H9 (cell line): ENCODE measurements around the gene CACFD1. TPM values are rescaled to one million over a fixed set of nuclear protein-coding genes. Genes with fewer than 3 reads are reported as not detected.

Experiments
- DNase-seq: peaks from one replicate; pipeline ENCODE4 v3.0.0-alpha.2; 2017
- H2AFZ ChIP-seq: one replicate; pipeline ENCODE4 v1.6.1; 2013; ENCODE audit warnings: mild to moderate bottlenecking, low read length, control low read depth, moderate library complexity
- H2AK5ac ChIP-seq: 2 replicates; pipeline ENCODE4 v1.6.1; 2013; ENCODE audit warnings: low read length, control low read depth, mixed read lengths; ENCODE audit not compliant: insufficient read length
- H2BK120ac ChIP-seq: one replicate; pipeline ENCODE4 v1.6.1; 2013; ENCODE audit warnings: low read depth, mild to moderate bottlenecking, low read length, control low read depth, inconsistent platforms; ENCODE audit not compliant: poor library complexity, severe bottlenecking
- H2BK12ac ChIP-seq: 2 replicates; pipeline ENCODE4 v1.6.1; 2013; ENCODE audit warnings: low read length, control low read depth, mixed read lengths, low read depth; ENCODE audit not compliant: insufficient read length
- H2BK15ac ChIP-seq: 2 replicates; pipeline ENCODE4 v1.6.1; 2013; ENCODE audit warnings: low read depth, low read length, control low read depth
- H2BK20ac ChIP-seq: one replicate; pipeline ENCODE4 v1.6.1; 2013; ENCODE audit warnings: low read depth, mild to moderate bottlenecking, low read length, control low read depth, inconsistent platforms; ENCODE audit not compliant: poor library complexity, severe bottlenecking
- H2BK5ac ChIP-seq: 2 replicates; pipeline ENCODE4 v1.6.1; 2013; ENCODE audit warnings: low read length, control low read depth, mixed read lengths; ENCODE audit not compliant: insufficient read length
- H3K14ac ChIP-seq: 2 replicates; pipeline ENCODE4 v1.6.1; 2013; ENCODE audit warnings: low read length, control low read depth; ENCODE audit not compliant: insufficient read depth
- H3K18ac ChIP-seq: 2 replicates; pipeline ENCODE4 v1.6.1; 2013; ENCODE audit warnings: low read depth, mild to moderate bottlenecking, mixed read lengths, low read length, control low read depth; ENCODE audit not compliant: insufficient read length
- H3K23ac ChIP-seq: 2 replicates; pipeline ENCODE4 v1.6.1; 2013; ENCODE audit warnings: low read length, control low read depth, mixed read lengths, low read depth; ENCODE audit not compliant: insufficient read length
- H3K23me2 ChIP-seq: 2 replicates; pipeline ENCODE4 v1.6.1; 2013; ENCODE audit warnings: low read depth, mild to moderate bottlenecking, mixed read lengths, low read length, control low read depth; ENCODE audit not compliant: insufficient read length, poor library complexity, severe bottlenecking
- H3K27ac ChIP-seq: 2 replicates; pipeline ENCODE4 v1.5.1; 2013; ENCODE audit warnings: low read length, control low read depth, mixed read lengths, low read depth; ENCODE audit not compliant: insufficient read length
- H3K27me3 ChIP-seq: 2 replicates; pipeline ENCODE4 v1.6.1; 2013; ENCODE audit warnings: low read length, control low read depth, inconsistent platforms; ENCODE audit not compliant: insufficient read depth
- H3K4ac ChIP-seq: 2 replicates; pipeline ENCODE4 v1.6.1; 2013; ENCODE audit warnings: low read depth, mild to moderate bottlenecking, control low read depth, inconsistent platforms, low read length, moderate library complexity
- H3K4me1 ChIP-seq: 2 replicates; pipeline ENCODE4 v1.6.1; 2013; ENCODE audit warnings: low read length, control low read depth, inconsistent platforms; ENCODE audit not compliant: insufficient read depth
- H3K4me2 ChIP-seq: 2 replicates; pipeline ENCODE4 v1.6.1; 2013; ENCODE audit warnings: low read length, control low read depth, mixed read lengths; ENCODE audit not compliant: insufficient read length, insufficient read depth
- H3K56ac ChIP-seq: 2 replicates; pipeline ENCODE4 v1.6.1; 2013; ENCODE audit warnings: low read depth, mild to moderate bottlenecking, mixed read lengths, low read length, control low read depth; ENCODE audit not compliant: insufficient read length
- H3K79me1 ChIP-seq: 2 replicates; pipeline ENCODE4 v1.6.1; 2013; ENCODE audit warnings: low read depth, mild to moderate bottlenecking, moderate library complexity, low read length, control low read depth, inconsistent platforms; ENCODE audit not compliant: insufficient read depth, poor library complexity, severe bottlenecking
- H3K79me2 ChIP-seq: 2 replicates; pipeline ENCODE4 v1.6.1; 2013; ENCODE audit warnings: low read length, control low read depth, inconsistent platforms; ENCODE audit not compliant: insufficient read depth
- H3K9ac ChIP-seq: 2 replicates; pipeline ENCODE4 v1.6.1; 2013; ENCODE audit warnings: low read length, control low read depth, mixed read lengths; ENCODE audit not compliant: insufficient read length; ENCODE audit errors: extremely low read depth
- H3K9me3 ChIP-seq: one replicate; pipeline ENCODE4 v1.6.1; 2013; ENCODE audit warnings: low read depth, low read length, inconsistent platforms; ENCODE audit not compliant: control insufficient read depth
- H3T11ph ChIP-seq: one replicate; pipeline ENCODE4 v1.6.1; 2013; ENCODE audit warnings: mild to moderate bottlenecking, low read length, control low read depth, inconsistent platforms
- H4K20me1 ChIP-seq: one replicate; pipeline ENCODE4 v1.6.1; 2013; ENCODE audit not compliant: control insufficient read depth, insufficient read length, insufficient read depth
- H4K5ac ChIP-seq: 2 replicates; pipeline ENCODE4 v1.6.1; 2013; ENCODE audit warnings: low read depth, mild to moderate bottlenecking, mixed read lengths, low read length, control low read depth; ENCODE audit not compliant: insufficient read length
- H4K8ac ChIP-seq: replicated peaks from 2 replicates; pipeline ENCODE4 v1.6.1; 2013; ENCODE audit warnings: low read length, control low read depth, mixed read lengths, low read depth; ENCODE audit not compliant: insufficient read length
- H4K91ac ChIP-seq: 2 replicates; pipeline ENCODE4 v1.6.1; 2013; ENCODE audit warnings: low read depth, mild to moderate bottlenecking, moderate library complexity, mixed read lengths, low read length, control low read depth; ENCODE audit not compliant: insufficient read length
- H3K27ac Mint-ChIP-seq, 3 experiments: 2 replicates in 2 of 3; 3 replicates in 1 of 3; pipeline ENCODE4 v1.8.0; 2020 to 2021; ENCODE audit warnings: mixed read lengths in 3 of 3, mild to moderate bottlenecking in 1 of 3, moderate library complexity in 1 of 3
- H3K27me3 Mint-ChIP-seq: 2 replicates; pipeline ENCODE4 v1.8.0; 2021; ENCODE audit warnings: low read depth, mild to moderate bottlenecking, moderate library complexity, mixed read lengths
- H3K36me3 Mint-ChIP-seq, 3 experiments: 2 replicates in 2 of 3; 3 replicates in 1 of 3; pipeline ENCODE4 v1.8.0; 2020 to 2021; ENCODE audit warnings: low read depth in 3 of 3, mixed read lengths in 3 of 3; ENCODE audit not compliant: insufficient read depth in 1 of 3
- H3K4me1 Mint-ChIP-seq, 2 experiments: 2 replicates each; pipeline ENCODE4 v1.8.0; 2020; ENCODE audit warnings: mixed read lengths in 2 of 2
- H3K4me3 Mint-ChIP-seq, 2 experiments: 2 replicates in 1 of 2; 3 replicates in 1 of 2; pipeline ENCODE4 v1.8.0; 2020 to 2021; ENCODE audit warnings: mild to moderate bottlenecking in 2 of 2, mixed read lengths in 2 of 2, moderate library complexity in 1 of 2
- H3K9me3 Mint-ChIP-seq, 2 experiments: 2 replicates in 1 of 2; 3 replicates in 1 of 2; pipeline ENCODE4 v1.8.0; 2020; ENCODE audit warnings: mild to moderate bottlenecking in 2 of 2, mixed read lengths in 2 of 2, moderate library complexity in 1 of 2
- CTCF ChIP-seq: fragments of 200-600 bp; sonication (generic); conservative IDR thresholded peaks from 3 replicates; pipeline ENCODE4 v1.8.0; 2021; ENCODE audit warnings: antibody characterized with exemption, mild to moderate bottlenecking
- WGBS: extraction: QIAGEN DNeasy Blood & Tissue Kit; methylation state at CpG from one replicate; pipeline ENCODE4 v1.1.7; 2013; ENCODE audit warnings: missing lambda C conversion rate, low lambda C conversion rate, mixed read lengths; ENCODE audit not compliant: insufficient read length; ENCODE audit errors: extremely low coverage; 5-methylcytosine and 5-hydroxymethylcytosine counted together
- total RNA-seq: library from RNA; stranded (reverse); gene quantifications from 2 replicates; pipeline ENCODE4 v1.2.1, GENCODE V29; 2021

CACFD1 gene
- total RNA-seq, 1 experiment from 2014 or later, result 20.0 TPM

DNA sequence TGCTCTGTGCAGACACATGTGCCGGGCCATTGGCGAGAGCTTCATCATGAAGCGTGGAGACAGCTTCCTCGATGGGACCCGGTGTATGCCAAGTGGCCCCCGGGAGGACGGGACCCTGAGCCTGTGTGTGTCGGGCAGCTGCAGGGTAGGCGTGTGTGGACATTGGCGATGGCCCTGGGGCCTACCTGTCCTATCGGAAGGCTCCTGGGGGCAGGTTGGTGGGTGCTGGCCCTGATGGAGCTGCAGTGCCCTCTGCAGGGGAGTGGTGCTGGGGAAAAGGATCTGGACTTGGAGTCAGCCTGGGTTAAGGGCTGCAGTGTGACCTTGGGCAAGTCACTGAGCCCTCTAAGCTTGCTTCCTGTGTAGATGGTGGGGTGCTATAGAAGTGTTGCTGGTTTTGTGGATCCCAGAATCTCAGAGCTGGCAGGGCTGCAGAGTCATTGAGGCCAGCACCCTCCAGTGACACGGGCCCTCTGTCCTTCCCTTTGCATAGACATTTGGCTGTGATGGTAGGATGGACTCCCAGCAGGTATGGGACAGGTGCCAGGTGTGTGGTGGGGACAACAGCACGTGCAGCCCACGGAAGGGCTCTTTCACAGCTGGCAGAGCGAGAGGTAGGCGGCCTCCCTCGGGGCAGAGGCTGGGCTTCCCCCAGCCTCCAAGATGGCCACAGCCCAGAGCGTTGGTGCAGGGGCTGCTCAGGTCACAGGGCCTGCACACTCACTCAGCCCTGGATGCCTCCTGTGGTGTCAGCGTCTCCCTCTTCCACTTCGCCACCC lies 21.8 kb upstream of the CACFD1 start:
- Histone ChIP-seq H3K4ac (no peak overlapping the region), H3K79me2 (no peaks in the 10 kb centered on the region; the same call in 1 of the 2 replicates), H2BK12ac (no peak overlapping the region), H3K14ac (no peak overlapping the region), H3K9ac (no peak overlapping the region), H3K23me2 (no peaks in the 10 kb centered on the region), H3K4me2 (no peak overlapping the region), H3K9me3 (no peaks in the 10 kb centered on the region), H2AFZ (no peak overlapping the region), H2AK5ac (no peak overlapping the region), H2BK120ac (no peak overlapping the region), H3K27ac (no peak overlapping the region), H2BK5ac (no peak overlapping the region), H2BK20ac (no peak overlapping the region), H2BK15ac (no peak overlapping the region), H4K20me1 (no peaks in the 10 kb centered on the region), H3K56ac (no peak overlapping the region), H3K27me3 (no peaks in the 10 kb centered on the region), H4K91ac (no peak overlapping the region), H4K8ac (no peak overlapping the region), H4K5ac (no peak overlapping the region), H3K23ac (no peak overlapping the region), H3K18ac (no peak overlapping the region), H3T11ph (no peak overlapping the region), H3K79me1 (no peaks in the 10 kb centered on the region), H3K4me1 (no peaks in the 10 kb centered on the region)
- Mint-ChIP-seq H3K27me3 (no peaks in the 10 kb centered on the region), H3K4me3 (no peak overlapping the region), H3K4me1 (no peaks in the 10 kb centered on the region), H3K36me3 (no peaks in the 10 kb centered on the region; a peak in 2 of 7 replicates), H3K27ac (peak overlapping the region in 1 of 3 experiments; percentile 92; a peak in 1 of 7 replicates), H3K9me3 (no peaks in the 10 kb centered on the region)
- WGBS, result no CpG with 5 or more reads among the region's 20 CpGs
- peak; percentile 67 for DNase-seq
- TF ChIP-seq CTCF, result peak; percentile 63; the same call in 2 of the 3 replicates
